ENCODE measurements around the gene PRR12.
A peak's percentile ranks its signal among the peaks of the same experiment; 100 is the strongest.

PRR12 gene

GRCh38 chr19:49593233-49594113, 2.5 kb downstream of the PRR12 start:
- DNase-seq, result peak; percentile 93
- H3K4me3 ChIP-seq (ENCODE audit: low read depth in 1 of 2, low read length in 2 of 2), result peak overlapping the region in 1 of 2 experiments; percentile 97; a peak in 2 of 4 replicates

DNA sequence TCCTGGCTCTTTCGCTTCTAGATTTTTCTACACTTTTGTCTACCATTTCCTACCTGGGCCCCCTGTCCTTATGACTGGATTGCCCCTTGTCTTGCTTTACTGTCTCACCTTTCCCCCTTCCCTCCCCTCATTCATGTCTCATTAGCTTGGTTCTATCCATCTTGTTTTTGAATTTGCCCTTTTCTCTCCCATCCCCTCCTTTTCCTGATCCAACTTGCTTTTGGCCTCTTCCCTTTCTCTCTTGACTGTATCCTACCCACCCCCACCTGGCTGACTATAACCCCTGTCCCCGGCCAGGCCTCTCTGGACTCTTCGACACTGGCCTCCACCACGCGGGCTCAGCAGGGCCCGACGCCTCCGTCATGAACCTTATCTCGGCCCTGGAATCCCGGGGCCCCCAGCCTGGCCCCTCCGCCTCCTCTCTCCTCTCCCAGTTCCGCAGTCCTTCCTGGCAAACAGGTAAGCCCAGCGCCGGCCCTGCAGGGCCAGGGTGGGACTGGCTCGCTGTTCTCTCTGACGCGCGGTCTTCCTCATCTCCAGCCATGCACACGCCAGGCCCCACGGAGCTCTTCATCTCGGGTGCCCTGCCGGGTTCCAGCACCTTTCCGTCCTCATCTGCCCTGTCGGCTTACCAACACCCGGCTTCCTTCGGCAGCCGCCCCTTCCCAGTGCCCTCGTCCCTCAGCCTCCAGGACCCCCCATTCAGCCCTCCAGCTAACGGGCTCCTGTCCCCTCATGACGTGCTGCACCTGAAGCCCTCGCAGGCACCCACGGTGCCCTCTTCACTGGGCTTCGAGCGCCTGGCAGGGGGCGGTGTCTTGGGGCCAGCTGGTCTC, 3.4 kb downstream of the PRR12 start:
- Histone ChIP-seq H3K79me2 (ENCODE audit: insufficient read depth, low read length) (peaks cover 74% of the 10 kb centered on the region), H3K9ac (ENCODE audit: low read depth, low read length) (no peak overlapping the region), H2AFZ (ENCODE audit: low read depth, low read length) (no peak overlapping the region), H3K4me3 (ENCODE audit: low read depth in 1 of 2, low read length in 2 of 2) (no peak overlapping the region), H3K36me3 (ENCODE audit: insufficient read depth, low read length) (peaks cover 65% of the 10 kb centered on the region), H3K9me3 (ENCODE audit: insufficient read depth, low read length, severe bottlenecking) (no peaks in the 10 kb centered on the region), H3K27me3 (ENCODE audit: insufficient read depth, low read length, poor library complexity) (no peaks in the 10 kb centered on the region), H3K4me2 (ENCODE audit: insufficient read depth, low read length) (peak overlapping the region; percentile 90; the same call in 1 of the 2 replicates), H3K4me1 (ENCODE audit: insufficient read depth, low read length) (peaks cover 23% of the 10 kb centered on the region), H4K20me1 (ENCODE audit: insufficient read depth, low read length) (peaks cover 64% of the 10 kb centered on the region), H3K27ac (ENCODE audit: low read length) (no peak overlapping the region)
- DNase-seq, result no peak
- no peak for TF ChIP-seq EZH2 (IDR thresholded peaks at IDR 0.05; ENCODE audit: borderline replicate concordance, low read depth, low read length, severe bottlenecking)
- no peak for TF ChIP-seq CTCF (IDR thresholded peaks at IDR 0.05; ENCODE audit: borderline replicate concordance, extremely low read depth, low read length, poor library complexity, severe bottlenecking)
- no peak for ATAC-seq (ENCODE audit: insufficient read depth, low read depth)

More at GRCh38 chr19:49593233-49594113, 2.5 kb downstream of the PRR12 start:
- Histone ChIP-seq H3K27me3 (ENCODE audit: insufficient read depth, low read length, poor library complexity) (no peaks in the 10 kb centered on the region), H3K4me1 (ENCODE audit: insufficient read depth, low read length) (peaks cover 23% of the 10 kb centered on the region), H3K4me2 (ENCODE audit: insufficient read depth, low read length) (peak overlapping the region; percentile 90), H3K36me3 (ENCODE audit: insufficient read depth, low read length) (peaks cover 56% of the 10 kb centered on the region), H2AFZ (ENCODE audit: low read depth, low read length) (no peak overlapping the region), H3K27ac (ENCODE audit: low read length) (peak overlapping the region; percentile 39; the same call in 1 of the 2 replicates), H3K79me2 (ENCODE audit: insufficient read depth, low read length) (peaks cover 66% of the 10 kb centered on the region), H3K9me3 (ENCODE audit: insufficient read depth, low read length, severe bottlenecking) (no peaks in the 10 kb centered on the region), H4K20me1 (ENCODE audit: insufficient read depth, low read length) (peaks cover 56% of the 10 kb centered on the region), H3K9ac (ENCODE audit: low read depth, low read length) (peak overlapping the region; percentile 90)
- peak; percentile 54 for ATAC-seq (ENCODE audit: insufficient read depth, low read depth)
- TF ChIP-seq CTCF (IDR thresholded peaks at IDR 0.05; ENCODE audit: borderline replicate concordance, extremely low read depth, low read length, poor library complexity, severe bottlenecking), result no peak
- no peak for TF ChIP-seq EZH2 (IDR thresholded peaks at IDR 0.05; ENCODE audit: borderline replicate concordance, low read depth, low read length, severe bottlenecking)

- Histone ChIP-seq H2AFZ (ENCODE audit: low read depth, low read length) (no peak overlapping the region), H3K9me3 (ENCODE audit: insufficient read depth, low read length, severe bottlenecking) (no peaks in the 10 kb centered on the region), H3K4me1 (ENCODE audit: insufficient read depth, low read length) (peaks cover 23% of the 10 kb centered on the region), H3K9ac (ENCODE audit: low read depth, low read length) (no peak overlapping the region), H3K4me2 (ENCODE audit: insufficient read depth, low read length) (no peak overlapping the region), H3K4me3 (ENCODE audit: low read depth in 1 of 2, low read length in 2 of 2) (no peak overlapping the region), H3K27me3 (ENCODE audit: insufficient read depth, low read length, poor library complexity) (no peaks in the 10 kb centered on the region), H3K79me2 (ENCODE audit: insufficient read depth, low read length) (peaks cover 82% of the 10 kb centered on the region), H3K36me3 (ENCODE audit: insufficient read depth, low read length) (peaks cover 73% of the 10 kb centered on the region), H4K20me1 (ENCODE audit: insufficient read depth, low read length) (peaks cover 69% of the 10 kb centered on the region), H3K27ac (ENCODE audit: low read length) (no peak overlapping the region)
- ATAC-seq (ENCODE audit: insufficient read depth, low read depth) (no peak), DNase-seq (no peak)
- TF ChIP-seq EZH2 (IDR thresholded peaks at IDR 0.05; ENCODE audit: borderline replicate concordance, low read depth, low read length, severe bottlenecking) (no peak), CTCF (IDR thresholded peaks at IDR 0.05; ENCODE audit: borderline replicate concordance, extremely low read depth, low read length, poor library complexity, severe bottlenecking) (no peak)
Measured at GRCh38 chr19:49594993-49595818, 4.2 kb downstream of the PRR12 start.
